22Rv1 (cell line): ENCODE measurements around the gene MAML3.

ENCODE experiments used
- ZFX ChIP-seq: fragments of 450-650 bp; IDR thresholded peaks from 2 replicates; pipeline ENCODE4 v1.6.1; 2017; ENCODE audit warnings: antibody characterized with exemption, borderline replicate concordance
- TF ChIP-seq, protein P1 (sequence below): fragments of 450-650 bp; IDR thresholded peaks from 2 replicates; pipeline ENCODE4 v1.5.1; 2017; ENCODE audit warnings: mild to moderate bottlenecking

DNA sequence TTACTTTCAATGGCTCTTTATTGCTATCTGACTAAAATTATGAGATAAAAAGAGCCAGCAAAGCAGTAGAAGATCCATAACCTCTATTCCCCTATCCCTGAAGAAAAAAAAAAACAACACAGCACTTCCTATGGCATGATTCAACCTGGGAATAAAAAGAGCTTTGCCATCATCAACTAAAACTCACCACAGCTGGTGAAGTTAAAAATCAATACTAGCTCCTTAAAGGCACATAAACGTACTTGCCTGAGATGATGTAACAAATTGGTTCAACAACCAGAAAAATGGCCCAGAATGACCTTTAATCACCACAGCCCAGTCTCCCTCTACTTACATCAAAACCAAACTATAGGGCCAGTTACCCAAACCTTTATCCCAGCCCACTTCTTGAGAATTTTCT lies 153.8 kb downstream of the MAML3 start:
- TF ChIP-seq, protein P1, sequence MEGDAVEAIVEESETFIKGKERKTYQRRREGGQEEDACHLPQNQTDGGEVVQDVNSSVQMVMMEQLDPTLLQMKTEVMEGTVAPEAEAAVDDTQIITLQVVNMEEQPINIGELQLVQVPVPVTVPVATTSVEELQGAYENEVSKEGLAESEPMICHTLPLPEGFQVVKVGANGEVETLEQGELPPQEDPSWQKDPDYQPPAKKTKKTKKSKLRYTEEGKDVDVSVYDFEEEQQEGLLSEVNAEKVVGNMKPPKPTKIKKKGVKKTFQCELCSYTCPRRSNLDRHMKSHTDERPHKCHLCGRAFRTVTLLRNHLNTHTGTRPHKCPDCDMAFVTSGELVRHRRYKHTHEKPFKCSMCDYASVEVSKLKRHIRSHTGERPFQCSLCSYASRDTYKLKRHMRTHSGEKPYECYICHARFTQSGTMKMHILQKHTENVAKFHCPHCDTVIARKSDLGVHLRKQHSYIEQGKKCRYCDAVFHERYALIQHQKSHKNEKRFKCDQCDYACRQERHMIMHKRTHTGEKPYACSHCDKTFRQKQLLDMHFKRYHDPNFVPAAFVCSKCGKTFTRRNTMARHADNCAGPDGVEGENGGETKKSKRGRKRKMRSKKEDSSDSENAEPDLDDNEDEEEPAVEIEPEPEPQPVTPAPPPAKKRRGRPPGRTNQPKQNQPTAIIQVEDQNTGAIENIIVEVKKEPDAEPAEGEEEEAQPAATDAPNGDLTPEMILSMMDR: no peak
- no peak for TF ChIP-seq ZFX
